ENCODE measurements around the gene BCDIN3D.

BCDIN3D gene, protein sequence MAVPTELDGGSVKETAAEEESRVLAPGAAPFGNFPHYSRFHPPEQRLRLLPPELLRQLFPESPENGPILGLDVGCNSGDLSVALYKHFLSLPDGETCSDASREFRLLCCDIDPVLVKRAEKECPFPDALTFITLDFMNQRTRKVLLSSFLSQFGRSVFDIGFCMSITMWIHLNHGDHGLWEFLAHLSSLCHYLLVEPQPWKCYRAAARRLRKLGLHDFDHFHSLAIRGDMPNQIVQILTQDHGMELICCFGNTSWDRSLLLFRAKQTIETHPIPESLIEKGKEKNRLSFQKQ

GRCh38 chr12:49842519-49843352 lies at the start of gene BCDIN3D:
Gene BCDIN3D (minus strand): TSS chr12:49843106. CDS start chr12:49843087, 19 bp downstream.
- H3K36me3 Mint-ChIP-seq (ENCODE audit: low read depth): peaks cover 17% of the 10 kb centered on the region
- H3K9me3 Mint-ChIP-seq: no peaks in the 10 kb centered on the region
- peak within 1 kb of the TSS; percentile 98 for H3K27ac Mint-ChIP-seq
- H3K27me3 Mint-ChIP-seq: no peaks in the 10 kb centered on the region
- H3K4me1 Mint-ChIP-seq (ENCODE audit: low read depth): peaks cover 35% of the 10 kb centered on the region
- peak within 1 kb of the TSS; percentile 96 for H3K4me3 Mint-ChIP-seq
- DNase-seq: peak; percentile 97

DNA sequence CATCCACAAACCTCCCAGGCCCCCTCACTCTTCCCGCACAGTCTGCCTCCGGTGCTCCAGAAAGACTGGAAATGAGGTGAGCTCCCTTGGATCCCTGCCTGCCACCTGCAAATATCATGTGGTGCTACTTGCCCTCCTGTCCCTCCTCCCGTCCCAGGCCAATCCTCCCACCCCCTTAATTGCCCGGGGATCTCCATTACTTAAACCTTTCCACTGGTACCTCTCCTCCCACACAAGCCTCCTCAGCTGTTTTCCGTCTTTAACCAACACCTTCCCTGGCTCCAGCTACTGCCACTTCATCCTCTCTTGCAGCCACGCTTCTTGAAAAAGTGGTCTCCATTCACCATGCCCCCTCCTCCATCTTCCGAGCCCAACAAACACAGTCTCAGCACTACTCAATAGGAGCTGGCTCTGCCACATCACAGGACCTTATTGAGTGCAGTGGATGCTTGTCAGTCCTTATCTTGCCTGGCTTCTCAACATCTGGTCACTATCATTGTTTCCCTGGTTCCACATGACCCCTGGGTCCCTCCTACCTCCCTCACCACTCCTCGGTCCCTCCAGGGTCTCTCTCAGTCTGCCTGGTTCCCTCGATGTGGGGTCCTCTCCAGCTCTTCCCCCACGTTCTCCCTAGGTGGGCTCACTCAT lies 49.3 kb upstream of the BCDIN3D start:
- Mint-ChIP-seq H3K27ac (no peak overlapping the region), H3K27me3 (peaks cover 3% of the 10 kb centered on the region), H3K4me1 (ENCODE audit: low read depth) (peaks cover 2% of the 10 kb centered on the region), H3K36me3 (ENCODE audit: low read depth) (no peaks in the 10 kb centered on the region), H3K9me3 (no peaks in the 10 kb centered on the region), H3K4me3 (no peak overlapping the region)
- no peak for DNase-seq

- H3K27me3 Mint-ChIP-seq: peaks cover 6% of the 10 kb centered on the region
- no peak for DNase-seq
- peaks cover 2% of the 10 kb centered on the region for H3K4me1 Mint-ChIP-seq (ENCODE audit: low read depth)
- no peaks in the 10 kb centered on the region for H3K9me3 Mint-ChIP-seq
- no peak overlapping the region for H3K27ac Mint-ChIP-seq
- no peaks in the 10 kb centered on the region for H3K36me3 Mint-ChIP-seq (ENCODE audit: low read depth)
- H3K4me3 Mint-ChIP-seq: no peak overlapping the region
Measured at GRCh38 chr12:49891476-49891875, 48.6 kb upstream of the BCDIN3D start.

GRCh38 chr12:49891012-49891411 lies 48.1 kb upstream of the BCDIN3D start:
- H3K36me3 Mint-ChIP-seq (ENCODE audit: low read depth): no peaks in the 10 kb centered on the region
- no peak for DNase-seq
- no peak overlapping the region for H3K27ac Mint-ChIP-seq
- H3K4me1 Mint-ChIP-seq (ENCODE audit: low read depth): peaks cover 2% of the 10 kb centered on the region
- peaks cover 6% of the 10 kb centered on the region for H3K27me3 Mint-ChIP-seq
- no peaks in the 10 kb centered on the region for H3K9me3 Mint-ChIP-seq
- no peak overlapping the region for H3K4me3 Mint-ChIP-seq

DNA sequence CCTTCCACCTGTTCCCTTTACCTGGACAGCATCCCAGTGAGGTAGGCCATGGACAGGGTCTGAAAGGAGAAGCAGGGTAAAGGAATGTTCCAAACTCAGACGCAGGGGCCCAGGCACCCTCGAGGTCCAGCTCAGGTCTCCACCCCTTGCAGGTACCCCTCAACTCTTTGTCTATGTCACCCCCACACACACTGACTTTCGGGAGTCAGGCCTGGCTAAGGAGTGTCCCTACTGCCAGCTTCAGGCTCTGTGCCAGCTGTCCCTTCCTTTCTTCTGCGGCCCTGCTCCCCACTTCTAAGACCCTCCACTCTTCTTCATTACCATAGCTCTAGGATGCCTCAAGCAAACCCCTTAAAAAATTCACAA lies 47.2 kb upstream of the BCDIN3D start:
- Mint-ChIP-seq H3K27ac (no peak overlapping the region), H3K4me1 (ENCODE audit: low read depth) (peaks cover 2% of the 10 kb centered on the region), H3K27me3 (peaks cover 6% of the 10 kb centered on the region), H3K36me3 (ENCODE audit: low read depth) (no peaks in the 10 kb centered on the region), H3K4me3 (no peak overlapping the region), H3K9me3 (no peaks in the 10 kb centered on the region)
- no peak for DNase-seq

DNA sequence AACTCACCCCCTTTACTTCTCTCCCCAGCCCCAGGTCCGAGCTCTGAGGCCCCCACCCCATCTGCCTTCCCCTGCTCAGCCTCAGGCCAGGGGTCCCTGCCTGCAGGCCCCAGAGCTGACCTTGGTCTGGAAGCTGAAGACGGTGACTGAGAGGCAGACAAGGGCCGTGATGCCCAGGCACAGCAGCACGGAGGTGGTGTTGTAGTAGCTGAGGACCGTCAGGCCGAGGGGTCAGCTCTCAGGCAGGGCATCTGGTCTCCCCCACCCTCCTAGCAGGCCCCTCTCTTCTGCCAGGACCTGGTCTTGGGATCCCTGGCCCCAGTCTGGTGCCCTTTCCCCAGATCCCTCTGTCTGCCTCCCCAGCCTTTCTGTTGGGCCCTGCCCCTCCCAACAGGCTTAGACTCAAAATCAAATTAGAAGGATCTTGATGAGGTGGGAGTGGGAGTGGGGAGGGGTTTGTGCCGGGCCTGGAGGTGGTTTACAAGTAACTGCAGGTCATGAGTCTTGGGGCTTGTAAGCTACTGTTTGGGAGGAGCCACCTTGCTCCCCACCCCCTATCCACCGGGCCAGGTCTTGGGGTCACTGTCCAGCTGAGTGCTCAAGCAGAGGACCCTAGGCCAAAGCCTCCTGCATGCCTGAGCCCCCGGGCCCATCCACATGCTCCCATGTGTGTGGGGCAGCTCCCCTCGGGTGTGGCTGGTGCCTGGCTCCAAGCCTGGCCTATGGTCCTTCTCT lies 46.6 kb upstream of the BCDIN3D start:
- Mint-ChIP-seq H3K27me3 (peaks cover 6% of the 10 kb centered on the region), H3K36me3 (ENCODE audit: low read depth) (no peaks in the 10 kb centered on the region), H3K4me3 (no peak overlapping the region), H3K9me3 (no peaks in the 10 kb centered on the region), H3K27ac (no peak overlapping the region), H3K4me1 (ENCODE audit: low read depth) (peaks cover 2% of the 10 kb centered on the region)
- no peak for DNase-seq

DNA sequence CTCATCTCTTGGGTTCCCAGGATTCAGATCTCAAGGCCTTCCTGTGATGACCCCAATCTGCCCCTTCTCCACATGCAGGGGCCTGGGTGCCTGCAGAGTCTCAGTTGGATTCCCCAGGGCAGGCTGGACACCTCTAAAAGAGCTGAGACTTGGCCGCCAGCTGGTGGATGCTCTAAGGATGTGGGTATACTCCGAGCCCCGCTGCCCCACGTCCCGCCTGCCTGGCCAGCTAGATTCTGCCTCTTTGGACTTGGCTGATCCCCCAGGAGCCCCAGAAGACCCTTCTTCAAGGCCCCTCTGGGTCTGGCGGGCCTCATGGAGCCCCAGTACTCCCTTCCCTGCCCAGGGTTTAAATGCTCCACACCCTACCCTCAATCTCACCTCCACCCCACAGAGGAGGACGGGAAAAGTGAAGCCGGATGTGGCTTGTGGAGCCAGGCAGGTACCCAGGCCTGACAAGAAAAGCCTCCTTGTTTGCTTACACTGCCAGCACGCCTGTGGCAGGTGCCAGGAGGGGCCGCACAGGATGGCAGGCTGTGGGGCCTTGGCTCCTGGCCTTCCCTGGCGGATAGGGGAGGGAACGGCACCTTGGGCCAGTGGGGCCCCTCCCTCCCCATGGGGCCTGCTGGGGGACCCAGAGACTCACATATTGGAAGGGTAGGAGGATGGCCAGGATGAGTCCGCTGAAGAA lies 45.7 kb upstream of the BCDIN3D start:
- H3K9me3 Mint-ChIP-seq: no peaks in the 10 kb centered on the region
- DNase-seq: no peak
- H3K36me3 Mint-ChIP-seq (ENCODE audit: low read depth): no peaks in the 10 kb centered on the region
- H3K27me3 Mint-ChIP-seq: peaks cover 6% of the 10 kb centered on the region
- no peak overlapping the region for H3K27ac Mint-ChIP-seq
- H3K4me3 Mint-ChIP-seq: no peak overlapping the region
- H3K4me1 Mint-ChIP-seq (ENCODE audit: low read depth): no peaks in the 10 kb centered on the region

- Mint-ChIP-seq H3K9me3 (no peaks in the 10 kb centered on the region), H3K4me1 (ENCODE audit: low read depth) (no peaks in the 10 kb centered on the region), H3K36me3 (ENCODE audit: low read depth) (no peaks in the 10 kb centered on the region), H3K27ac (no peak overlapping the region), H3K27me3 (peaks cover 6% of the 10 kb centered on the region), H3K4me3 (no peak overlapping the region)
- no peak for DNase-seq
Measured at GRCh38 chr12:49887536-49888401, 44.9 kb upstream of the BCDIN3D start.

- no peak for DNase-seq
- no peaks in the 10 kb centered on the region for H3K36me3 Mint-ChIP-seq (ENCODE audit: low read depth)
- H3K27ac Mint-ChIP-seq: no peak overlapping the region
- no peak overlapping the region for H3K4me3 Mint-ChIP-seq
- peaks cover 6% of the 10 kb centered on the region for H3K27me3 Mint-ChIP-seq
- H3K4me1 Mint-ChIP-seq (ENCODE audit: low read depth): no peaks in the 10 kb centered on the region
- H3K9me3 Mint-ChIP-seq: no peaks in the 10 kb centered on the region
Measured at GRCh38 chr12:49887091-49887490, 44.2 kb upstream of the BCDIN3D start.

GRCh38 chr12:49885663-49886461 lies 43.0 kb upstream of the BCDIN3D start:
- H3K27me3 Mint-ChIP-seq: peaks cover 6% of the 10 kb centered on the region
- no peak overlapping the region for H3K4me3 Mint-ChIP-seq
- no peaks in the 10 kb centered on the region for H3K36me3 Mint-ChIP-seq (ENCODE audit: low read depth)
- no peak for DNase-seq
- H3K4me1 Mint-ChIP-seq (ENCODE audit: low read depth): no peaks in the 10 kb centered on the region
- no peaks in the 10 kb centered on the region for H3K9me3 Mint-ChIP-seq
- no peak overlapping the region for H3K27ac Mint-ChIP-seq

GRCh38 chr12:49885118-49885517 lies 42.2 kb upstream of the BCDIN3D start:
- no peaks in the 10 kb centered on the region for H3K4me1 Mint-ChIP-seq (ENCODE audit: low read depth)
- DNase-seq: no peak
- H3K9me3 Mint-ChIP-seq: peaks cover 2% of the 10 kb centered on the region
- H3K36me3 Mint-ChIP-seq (ENCODE audit: low read depth): no peaks in the 10 kb centered on the region
- no peak overlapping the region for H3K4me3 Mint-ChIP-seq
- H3K27ac Mint-ChIP-seq: no peak overlapping the region
- H3K27me3 Mint-ChIP-seq: peaks cover 5% of the 10 kb centered on the region

DNA sequence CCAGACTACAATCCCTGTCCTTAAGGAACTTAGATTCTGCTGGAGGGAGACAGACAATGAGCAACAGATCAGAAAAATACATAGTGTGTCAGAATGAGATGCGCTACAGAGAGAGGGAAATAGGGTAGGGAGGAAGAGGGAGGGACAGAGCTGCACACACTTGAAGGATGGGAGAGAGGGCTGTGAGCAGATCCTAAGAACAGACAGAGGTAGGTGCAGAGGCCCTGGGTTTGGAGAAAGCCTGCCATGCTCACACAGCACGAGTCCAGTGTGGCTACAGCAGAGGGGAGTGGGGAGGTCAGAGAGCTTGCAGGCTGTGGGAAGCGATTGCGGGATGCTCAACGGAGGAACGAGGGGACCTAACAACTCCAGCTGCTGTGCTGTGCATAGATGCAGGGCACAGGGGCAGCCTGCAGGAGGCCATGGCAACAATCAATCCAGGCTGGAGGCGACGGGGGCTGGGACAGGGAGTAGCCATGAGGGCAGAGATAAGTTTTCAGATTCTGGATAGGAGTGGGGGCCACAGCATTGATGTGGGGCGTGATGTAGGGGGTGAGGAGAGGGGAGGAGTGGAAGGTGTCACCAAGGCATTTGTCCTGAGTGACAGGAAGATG lies 40.1 kb upstream of the BCDIN3D start:
- Mint-ChIP-seq H3K4me3 (no peak overlapping the region), H3K9me3 (peaks cover 10% of the 10 kb centered on the region), H3K27me3 (peaks cover 5% of the 10 kb centered on the region), H3K27ac (no peak overlapping the region), H3K36me3 (ENCODE audit: low read depth) (no peaks in the 10 kb centered on the region), H3K4me1 (ENCODE audit: low read depth) (no peaks in the 10 kb centered on the region)
- DNase-seq: no peak

Measured in activated T-cell treated with anti-CD3 and anti-CD28 coated beads, Interleukin-2, amount 50 U/mL, for 24 hours (primary cell).